IPS DF 6.9 (cell line): ENCODE data around the gene PDE10A.

ENCODE experiments used
- DNase-seq: peaks from one replicate; pipeline ENCODE4 v3.0.0-alpha.2; 2013; ENCODE audit warnings: low read depth, low spot score
- H3K27ac ChIP-seq: one replicate; pipeline ENCODE4 v1.5.1; 2013; ENCODE audit warnings: low read length, control low read depth
- H3K27me3 ChIP-seq: 2 replicates; pipeline ENCODE4 v1.6.1; 2013; ENCODE audit warnings: mild to moderate bottlenecking, low read length; ENCODE audit not compliant: control insufficient read depth, insufficient read depth
- H3K36me3 ChIP-seq: 2 replicates; pipeline ENCODE4 v1.6.1; 2013; ENCODE audit warnings: low read length; ENCODE audit not compliant: control insufficient read depth, insufficient read depth
- H3K4me1 ChIP-seq: 2 replicates; pipeline ENCODE4 v1.6.1; 2013; ENCODE audit warnings: low read length; ENCODE audit not compliant: control insufficient read depth, insufficient read depth
- H3K4me3 ChIP-seq: 2 replicates; pipeline ENCODE4 v1.5.1; 2013; ENCODE audit warnings: mild to moderate bottlenecking, low read length
- H3K9me3 ChIP-seq: 2 replicates; pipeline ENCODE4 v1.6.1; 2013; ENCODE audit warnings: low read length, inconsistent platforms; ENCODE audit not compliant: control insufficient read depth, insufficient read depth
- WGBS: extraction: QIAGEN DNeasy Blood & Tissue Kit; methylation state at CpG from one replicate; pipeline ENCODE4 v1.1.7; 2013; ENCODE audit warnings: mixed read lengths, missing lambda C conversion rate; ENCODE audit not compliant: insufficient read length, insufficient coverage; 5-methylcytosine and 5-hydroxymethylcytosine counted together

Gene PDE10A

GRCh38 chr6:165641672-165642156 is 21.3 kb downstream of the PDE10A start:
- no peak overlapping the region for H3K4me3 ChIP-seq
- no peaks in the 10 kb centered on the region for H3K27me3 ChIP-seq
- H3K27ac ChIP-seq, result no peak overlapping the region
- H3K36me3 ChIP-seq, result no peaks in the 10 kb centered on the region
- 0 out of 2 replicates have a peak, but pooled peaks cover 1% of the 10 kb centered on the region for H3K4me1 ChIP-seq
- no CpG with 5 or more reads among the region's 15 CpGs for WGBS
- DNase-seq, result no peak
- no peaks in the 10 kb centered on the region for H3K9me3 ChIP-seq

- no peak for DNase-seq
- WGBS, result no CpG with 5 or more reads among the region's 4 CpGs
- H3K27ac ChIP-seq, result no peak overlapping the region
- H3K27me3 ChIP-seq, result no peaks in the 10 kb centered on the region
- no peaks in the 10 kb centered on the region for H3K9me3 ChIP-seq
- H3K36me3 ChIP-seq, result no peaks in the 10 kb centered on the region
- H3K4me1 ChIP-seq, result 0 out of 2 replicates have a peak, but pooled peaks cover 1% of the 10 kb centered on the region
- no peak overlapping the region for H3K4me3 ChIP-seq
Measured at GRCh38 chr6:165640806-165641205, 22.2 kb downstream of the PDE10A start.

GRCh38 chr6:165638530-165638929 is 24.5 kb downstream of the PDE10A start:
- WGBS, result no CpG with 5 or more reads among the region's 2 CpGs
- Histone ChIP-seq H3K27ac (no peak overlapping the region), H3K36me3 (no peaks in the 10 kb centered on the region), H3K9me3 (no peaks in the 10 kb centered on the region), H3K4me1 (peaks cover 5% of the 10 kb centered on the region; the same call in 1 of the 2 replicates), H3K4me3 (no peak overlapping the region), H3K27me3 (no peaks in the 10 kb centered on the region)
- no peak for DNase-seq

- Histone ChIP-seq H3K27me3 (no peaks in the 10 kb centered on the region), H3K27ac (no peak overlapping the region), H3K4me1 (peaks cover 5% of the 10 kb centered on the region; the same call in 1 of the 2 replicates), H3K4me3 (no peak overlapping the region), H3K36me3 (no peaks in the 10 kb centered on the region), H3K9me3 (no peaks in the 10 kb centered on the region)
- no peak for DNase-seq
- no CpG with 5 or more reads among the region's 11 CpGs for WGBS
Measured at GRCh38 chr6:165637586-165637985, 25.5 kb downstream of the PDE10A start.

- Histone ChIP-seq H3K27ac (no peak overlapping the region), H3K4me1 (peaks cover 5% of the 10 kb centered on the region; the same call in 1 of the 2 replicates), H3K27me3 (no peaks in the 10 kb centered on the region), H3K36me3 (no peaks in the 10 kb centered on the region), H3K4me3 (no peak overlapping the region), H3K9me3 (no peaks in the 10 kb centered on the region)
- no CpG with 5 or more reads among the region's 6 CpGs for WGBS
- peak; percentile 18 for DNase-seq
Measured at GRCh38 chr6:165636402-165637048, 26.5 kb downstream of the PDE10A start.

- Histone ChIP-seq H3K4me3 (no peak overlapping the region), H3K36me3 (no peaks in the 10 kb centered on the region), H3K9me3 (no peaks in the 10 kb centered on the region), H3K4me1 (peaks cover 5% of the 10 kb centered on the region; the same call in 1 of the 2 replicates), H3K27ac (no peak overlapping the region), H3K27me3 (no peaks in the 10 kb centered on the region)
- DNase-seq, result no peak
Measured at GRCh38 chr6:165635965-165636364, 27.1 kb downstream of the PDE10A start.

GRCh38 chr6:165634101-165634880 is 28.8 kb downstream of the PDE10A start:
- no peak for DNase-seq
- Histone ChIP-seq H3K4me3 (no peak overlapping the region), H3K36me3 (no peaks in the 10 kb centered on the region), H3K4me1 (peaks cover 5% of the 10 kb centered on the region; the same call in 1 of the 2 replicates), H3K27ac (no peak overlapping the region), H3K27me3 (no peaks in the 10 kb centered on the region), H3K9me3 (no peaks in the 10 kb centered on the region)
- no CpG with 5 or more reads among the region's 16 CpGs for WGBS

- H3K27ac ChIP-seq, result no peak overlapping the region
- H3K4me3 ChIP-seq, result no peak overlapping the region
- no peak for DNase-seq
- H3K9me3 ChIP-seq, result no peaks in the 10 kb centered on the region
- H3K27me3 ChIP-seq, result no peaks in the 10 kb centered on the region
- no peaks in the 10 kb centered on the region for H3K36me3 ChIP-seq
- WGBS, result no CpG with 5 or more reads among the region's 2 CpGs
- peaks cover 5% of the 10 kb centered on the region; the same call in 1 of the 2 replicates for H3K4me1 ChIP-seq
Measured at GRCh38 chr6:165632194-165632593, 30.8 kb downstream of the PDE10A start.

GRCh38 chr6:165630544-165630953 is 32.5 kb downstream of the PDE10A start:
- no peaks in the 10 kb centered on the region for H3K27me3 ChIP-seq
- H3K4me3 ChIP-seq, result no peak overlapping the region
- peaks cover 4% of the 10 kb centered on the region; the same call in 1 of the 2 replicates for H3K4me1 ChIP-seq
- H3K27ac ChIP-seq, result no peak overlapping the region
- H3K9me3 ChIP-seq, result no peaks in the 10 kb centered on the region
- H3K36me3 ChIP-seq, result no peaks in the 10 kb centered on the region
- no peak for DNase-seq
- no CpG with 5 or more reads among the region's 6 CpGs for WGBS

- Histone ChIP-seq H3K36me3 (no peaks in the 10 kb centered on the region), H3K4me1 (peaks cover under 1% of the 10 kb centered on the region; the same call in 1 of the 2 replicates), H3K27me3 (no peaks in the 10 kb centered on the region), H3K9me3 (no peaks in the 10 kb centered on the region), H3K4me3 (no peak overlapping the region), H3K27ac (no peak overlapping the region)
- no peak for DNase-seq
- 100% methylated on average over 1 of the region's 4 CpGs for WGBS
Measured at GRCh38 chr6:165628955-165629354, 34.1 kb downstream of the PDE10A start.
